Measurements from ENCODE around the gene TBC1D1. TPM values are rescaled to one million over a fixed set of nuclear protein-coding genes. Genes with fewer than 3 reads are reported as not detected.
A peak's percentile ranks its signal among the peaks of the same experiment; 100 is the strongest.

The TBC1D1 gene
- total and polyA plus RNA-seq, 2 donors (not counting 3 experiments of a cell fraction or from before 2014, with no cell fraction given): 63.5 to 116 TPM

DNA sequence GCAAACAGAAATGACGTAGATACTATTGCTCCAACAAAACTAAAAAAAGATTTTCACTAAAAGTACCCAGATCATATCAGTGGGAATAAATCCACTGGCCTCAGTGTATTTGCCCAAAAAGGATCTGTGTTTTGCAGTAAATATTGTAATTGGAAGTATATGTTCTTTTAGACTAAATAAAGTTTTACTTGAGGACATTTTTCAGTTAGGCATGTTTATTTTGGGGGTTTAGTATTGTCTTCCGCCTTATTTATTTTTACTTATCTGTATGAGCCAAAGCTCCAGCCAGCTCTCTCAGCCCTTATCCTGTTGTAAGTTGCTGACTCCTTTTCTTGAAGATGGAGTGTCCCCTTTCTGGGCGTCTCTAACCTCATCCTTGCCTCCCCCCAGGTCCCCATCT lies 119.1 kb downstream of the TBC1D1 start:
- DNase-seq (ENCODE audit: low read depth, low spot score) (no peak), FAIRE-seq (peak; percentile 8)
- H3K9me1 ChIP-seq (replicated peaks; ENCODE audit: control insufficient read depth, extremely low read depth, insufficient read depth, low read length): no peaks in the 10 kb centered on the region
- intact Hi-C loops (cut with micrococcal nuclease): no loop called here
- H4K20me1 ChIP-seq (replicated peaks; ENCODE audit: control insufficient read depth, extremely low read depth, insufficient read depth, low read length): no peaks in the 10 kb centered on the region
- no peak overlapping the region for H3K4me2 ChIP-seq (ENCODE audit: insufficient read depth, low read length)
- POLR2A ChIA-PET: no interaction called here
- H3K9ac ChIP-seq (replicated peaks; ENCODE audit: extremely low read depth, insufficient read depth, low read length): no peak overlapping the region
- no peaks in the 10 kb centered on the region for H3K4me1 ChIP-seq (ENCODE audit: control insufficient read depth, extremely low read depth, insufficient read depth, low read length)
- no TSS peak for BruUV-seq (replicated peaks)
- dilution Hi-C loops (cut with MboI; ENCODE audit: extremely low pct_ligation_motif_present, low sequenced_read_pairs): no loop called here
- no peaks in the 10 kb centered on the region for H3K9me3 ChIP-seq (replicated peaks; ENCODE audit: control insufficient read depth, insufficient read depth, low read length)
- H3K79me2 ChIP-seq (ENCODE audit: control insufficient read depth, insufficient read depth, low read length): peaks cover 8% of the 10 kb centered on the region
- no peak overlapping the region for H3K27ac ChIP-seq (ENCODE audit: insufficient read depth, low read depth, low read length)
- no peaks in the 10 kb centered on the region for H3K27me3 ChIP-seq (ENCODE audit: control insufficient read depth in 2 of 2, insufficient read depth in 2 of 2, low read length in 2 of 2)
- no peaks in the 10 kb centered on the region for H3K36me3 ChIP-seq (ENCODE audit: control insufficient read depth in 2 of 2, extremely low read depth in 1 of 2, insufficient read depth in 2 of 2, low read length in 2 of 2)
- CTCF ChIA-PET: interaction anchor here (1.0 kb wide), 1 partner anchor 18 kb away, joined by 3 read pairs; no protein-coding TSS in a partner anchor
- no peak overlapping the region for H3K4me3 ChIP-seq (replicated peaks in 1 of 3; ENCODE audit: insufficient read depth in 1 of 3, low read depth in 1 of 3, low read length in 3 of 3)
- H2AFZ ChIP-seq (ENCODE audit: low read depth, low read length): no peak overlapping the region
- TF ChIP-seq GATA2 (IDR thresholded peaks at IDR 0.05; ENCODE audit: insufficient read depth, insufficient read length, low read depth, low read length) (no peak), POLR2AphosphoS5 (IDR thresholded peaks at IDR 0.05; ENCODE audit: insufficient read depth, low read depth, low read length) (no peak), FOS (IDR thresholded peaks at IDR 0.05; ENCODE audit: borderline replicate concordance, insufficient read depth, low read length) (no peak), EZH2 (IDR thresholded peaks at IDR 0.05; ENCODE audit: borderline replicate concordance, low read depth, low read length, severe bottlenecking) (no peak), MYC (IDR thresholded peaks at IDR 0.05; ENCODE audit: low read depth, low read length) (no peak), POLR2A (IDR thresholded peaks at IDR 0.05; ENCODE audit: low read depth, low read length) (no peak), JUN (IDR thresholded peaks at IDR 0.05; ENCODE audit: borderline replicate concordance, insufficient read depth, insufficient read length, low read depth) (no peak)
- TF ChIP-seq, protein P1, sequence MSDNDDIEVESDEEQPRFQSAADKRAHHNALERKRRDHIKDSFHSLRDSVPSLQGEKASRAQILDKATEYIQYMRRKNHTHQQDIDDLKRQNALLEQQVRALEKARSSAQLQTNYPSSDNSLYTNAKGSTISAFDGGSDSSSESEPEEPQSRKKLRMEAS (IDR thresholded peaks at IDR 0.05; ENCODE audit: insufficient read depth, insufficient read length): no peak
- TF ChIP-seq, protein P2, sequence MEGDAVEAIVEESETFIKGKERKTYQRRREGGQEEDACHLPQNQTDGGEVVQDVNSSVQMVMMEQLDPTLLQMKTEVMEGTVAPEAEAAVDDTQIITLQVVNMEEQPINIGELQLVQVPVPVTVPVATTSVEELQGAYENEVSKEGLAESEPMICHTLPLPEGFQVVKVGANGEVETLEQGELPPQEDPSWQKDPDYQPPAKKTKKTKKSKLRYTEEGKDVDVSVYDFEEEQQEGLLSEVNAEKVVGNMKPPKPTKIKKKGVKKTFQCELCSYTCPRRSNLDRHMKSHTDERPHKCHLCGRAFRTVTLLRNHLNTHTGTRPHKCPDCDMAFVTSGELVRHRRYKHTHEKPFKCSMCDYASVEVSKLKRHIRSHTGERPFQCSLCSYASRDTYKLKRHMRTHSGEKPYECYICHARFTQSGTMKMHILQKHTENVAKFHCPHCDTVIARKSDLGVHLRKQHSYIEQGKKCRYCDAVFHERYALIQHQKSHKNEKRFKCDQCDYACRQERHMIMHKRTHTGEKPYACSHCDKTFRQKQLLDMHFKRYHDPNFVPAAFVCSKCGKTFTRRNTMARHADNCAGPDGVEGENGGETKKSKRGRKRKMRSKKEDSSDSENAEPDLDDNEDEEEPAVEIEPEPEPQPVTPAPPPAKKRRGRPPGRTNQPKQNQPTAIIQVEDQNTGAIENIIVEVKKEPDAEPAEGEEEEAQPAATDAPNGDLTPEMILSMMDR (IDR thresholded peaks at IDR 0.05; ENCODE audit: extremely low read depth in 1 of 2, insufficient read depth in 1 of 2, low read depth in 1 of 2, low read length in 2 of 2): no peak

Data from endothelial cell of umbilical vein (primary cell).